K562 (cell line): Measurements from ENCODE around the gene COL6A6. TPM values are rescaled to one million over a fixed set of nuclear protein-coding genes. Genes with fewer than 3 reads are reported as not detected.

Experiments used
- ATAC-seq: fragments of 200-7000 bp; cut with Tn5 transposase; 3 replicates; pipeline ENCODE4 v1.9.1; 2020; ENCODE audit warnings: moderate library complexity
- BruUV-seq: library from RNA; stranded (reverse); fragments of 400-500 nt; replicated peaks from 2 replicates; lab custom pipeline; 2021; lab: Mats Ljungman, UMichigan
- CTCF ChIA-PET: fragments of 300-600 bp; formaldehyde crosslinking; extraction: SDS; loops from one replicate; lab custom pipeline; 2021; ENCODE audit warnings: low intra/inter-chr PET ratio; lab: Yijun Ruan, JAX
- POLR2A ChIA-PET: fragments of 300-600, 350-650 bp; sonication (Branson Sonifier 250); formaldehyde crosslinking; extraction: SDS; loops from one replicate; lab custom pipeline; 2021; ENCODE audit warnings: antibody characterized with exemption, inconsistent platforms; lab: Yijun Ruan, JAX
- DNase-seq, 4 experiments: peaks; one replicate each; pipeline versions ENCODE4 v3.0.0 to v3.0.0-alpha.2; 2011 to 2018; ENCODE audit warnings: low spot score in 3 of 4, mixed read lengths in 3 of 4; ENCODE audit errors: extremely low read depth in 1 of 4
- FAIRE-seq: peaks from 2 replicates; lab custom pipeline; 2011; peaks lifted over from hg19 to GRCh38; lab: Jason Lieb, UNC
- H2AFZ ChIP-seq: 2 replicates; pipeline ENCODE4 v1.6.0; 2011; ENCODE audit warnings: low read depth, low read length, control low read depth, inconsistent platforms
- H3K27ac ChIP-seq: fragments of 200-600 bp; 3 replicates; pipeline ENCODE4 v1.8.0; 2011; ENCODE audit warnings: low read depth, mild to moderate bottlenecking, control low read depth, inconsistent platforms, low read length, moderate library complexity, mixed read lengths; ENCODE audit errors: extremely low read depth
- H3K27me3 ChIP-seq, 2 experiments: fragments of 300-600 bp in 1 of 2; 2 replicates in 1 of 2; 3 replicates in 1 of 2; pipeline versions ENCODE4 v1.6.0 to v1.8.0; 2011; ENCODE audit warnings: inconsistent platforms in 2 of 2, low read length in 2 of 2, mild to moderate bottlenecking in 1 of 2, mixed read lengths in 1 of 2, moderate library complexity in 1 of 2; ENCODE audit not compliant: control insufficient read depth in 2 of 2, insufficient read depth in 2 of 2
- H3K36me3 ChIP-seq: fragments of 300-600 bp; 3 replicates; pipeline ENCODE4 v1.8.0; 2011; ENCODE audit warnings: mild to moderate bottlenecking, low read length, inconsistent platforms; ENCODE audit not compliant: control insufficient read depth, insufficient read depth
- H3K4me1 ChIP-seq, 2 experiments: fragments of 200-600 bp in 1 of 2; replicated peaks in 1 of 2; 2 replicates in 1 of 2; 3 replicates in 1 of 2; pipeline versions ENCODE4 v1.5.1 to v1.8.0; 2011; ENCODE audit warnings: inconsistent platforms in 2 of 2, low read length in 2 of 2, mild to moderate bottlenecking in 1 of 2, mixed read lengths in 1 of 2, moderate library complexity in 1 of 2; ENCODE audit not compliant: control insufficient read depth in 2 of 2, insufficient read depth in 2 of 2
- H3K4me2 ChIP-seq: 2 replicates; pipeline ENCODE4 v1.6.1; 2011; ENCODE audit warnings: low read length, control low read depth, inconsistent platforms, mixed read lengths; ENCODE audit not compliant: insufficient read depth
- H3K4me3 ChIP-seq: fragments of 200-600 bp; sonication (generic), shearing (Covaris generic); 2 replicates; pipeline ENCODE4 v1.5.1; 2016; ENCODE audit warnings: control low read depth, inconsistent platforms
- H3K79me2 ChIP-seq: fragments of 200-600 bp; 3 replicates; pipeline ENCODE4 v1.8.0; 2011; ENCODE audit warnings: low read length, inconsistent platforms; ENCODE audit not compliant: control insufficient read depth, insufficient read depth
- H3K9ac ChIP-seq, 2 experiments: 2 replicates each; pipeline versions ENCODE4 v1.6.0 to v1.6.1; 2011; ENCODE audit warnings: low read depth in 2 of 2, low read length in 2 of 2, control low read depth in 1 of 2, inconsistent platforms in 1 of 2, mild to moderate bottlenecking in 1 of 2, mixed read lengths in 1 of 2; ENCODE audit not compliant: insufficient read depth in 1 of 2
- H3K9me1 ChIP-seq: one replicate; pipeline ENCODE4 v1.6.0; 2011; ENCODE audit warnings: inconsistent platforms, mild to moderate bottlenecking, low read length, moderate library complexity; ENCODE audit not compliant: control insufficient read depth, insufficient read depth
- H3K9me3 ChIP-seq: replicated peaks from 2 replicates; pipeline ENCODE4 v1.5.1; 2011; ENCODE audit warnings: low read depth, low read length, inconsistent platforms; ENCODE audit not compliant: control insufficient read depth, insufficient read depth
- H4K20me1 ChIP-seq: replicated peaks from 2 replicates; pipeline ENCODE4 v1.6.1; 2011; ENCODE audit warnings: low read length, inconsistent platforms, mixed read lengths; ENCODE audit not compliant: control insufficient read depth, insufficient read depth
- CBFA2T2 ChIP-seq: fragments of 450-650 bp; conservative IDR thresholded peaks from 2 replicates; pipeline ENCODE4 v1.6.1; 2017; ENCODE audit warnings: mild to moderate bottlenecking
- CBFA2T3 ChIP-seq: fragments of 450-650 bp; IDR thresholded peaks from 2 replicates; pipeline ENCODE4 v1.6.1; 2017
- DMBX1 ChIP-seq: fragments of 250-450 bp; sonication (Bioruptor Pico); IDR thresholded peaks from 2 replicates; pipeline ENCODE4 v1.8.0; 2022; ENCODE audit warnings: inconsistent platforms, mild to moderate bottlenecking, moderate library complexity, borderline replicate concordance
- MXD1 ChIP-seq: fragments of 250-450 bp; sonication (Bioruptor Pico); IDR thresholded peaks from 2 replicates; pipeline ENCODE4 v1.8.0; 2021; ENCODE audit warnings: borderline replicate concordance, mild to moderate bottlenecking, moderate library complexity; ENCODE audit not compliant: poor library complexity, severe bottlenecking
- PCBP1 ChIP-seq: fragments of 200-400 bp; formaldehyde crosslinking; IDR thresholded peaks from 2 replicates; pipeline ENCODE4 v1.6.1; 2018; ENCODE audit warnings: mild to moderate bottlenecking, low read depth, low read length; ENCODE audit not compliant: poor library complexity, severe bottlenecking
- PRDM10 ChIP-seq: fragments of 450-650 bp; IDR thresholded peaks from 2 replicates; pipeline ENCODE4 v1.6.1; 2018; ENCODE audit not compliant: partially characterized antibody
- TAL1 ChIP-seq: fragments of 450-650 bp; IDR thresholded peaks from 2 replicates; pipeline ENCODE4 v1.6.1; 2016; ENCODE audit warnings: mild to moderate bottlenecking
- TCF3 ChIP-seq: sonication (generic); formaldehyde crosslinking; IDR thresholded peaks from 2 replicates; pipeline ENCODE4 v1.4.0; 2020; ENCODE audit warnings: mild to moderate bottlenecking, missing genetic modification reagents
- THRA ChIP-seq: fragments of 450-650 bp; IDR thresholded peaks from 2 replicates; pipeline ENCODE4 v1.6.1; 2017; ENCODE audit warnings: mild to moderate bottlenecking, moderate library complexity
- WGBS: fragments of 100-300 bp; shearing (Covaris generic); methylation state at CpG from one replicate; pipeline ENCODE4 v1.1.6; 2016; ENCODE audit warnings: low coverage, mixed read lengths; ENCODE audit not compliant: insufficient coverage; ENCODE audit errors: missing lambda C conversion rate; 5-methylcytosine and 5-hydroxymethylcytosine counted together
- in situ Hi-C: fragments of 300-500 bp; cut with MboI; formaldehyde crosslinking; loops from 4 replicates; pipeline ENCODE4 v1.15.0; 2018; ENCODE audit warnings: inconsistent platforms, mixed read lengths
- intact Hi-C: fragments of 100-400 bp; cut with micrococcal nuclease; formaldehyde crosslinking; loops from 2 replicates; pipeline ENCODE4 v1.14.2; 2022
- polyA plus RNA-seq, 8 experiments: library from polyadenylated mRNA; depleted of rRNA in 4 of 8; stranded (reverse) in 5 of 8; unstranded in 3 of 8; fragments of >200 nt; fragmentation: Nextera tagmentation in 2 of 8; fragmentation: Illumina TruSeq in 1 of 8; extraction: Ambion mirVana in 2 of 8; extraction: Trizol in 1 of 8; gene quantifications; 2 replicates each; pipeline versions ENCODE4 v1.2.1 to v1.2.3, GENCODE V29; 2011 to 2014; ENCODE audit warnings: inconsistent platforms in 1 of 8, missing spikeins in 1 of 8
- total RNA-seq, 7 experiments: library from RNA; depleted of rRNA in 6 of 7; stranded (reverse); fragments of >200 nt in 6 of 7; fragmentation: Illumina TruSeq in 2 of 7; extraction: Trizol in 2 of 7; gene quantifications; 2 replicates each; pipeline versions ENCODE4 v1.2.1 to v1.2.3, GENCODE V29; 2011 to 2021; ENCODE audit warnings: low replicate concordance in 1 of 7

COL6A6 gene
- total and polyA plus RNA-seq, 9 of the 15 experiments (the other 6 are each of a cell fraction or from before 2014, with no cell fraction given) = 0.03 to 0.04 (median 0.03) TPM; not detected in 4

GRCh38 chr3:130522399-130522798 is 5.4 kb downstream of the COL6A6 start:
- Histone ChIP-seq H3K27ac (no peak overlapping the region), H3K9me3 (no peaks in the 10 kb centered on the region), H3K79me2 (no peaks in the 10 kb centered on the region), H3K27me3 (peaks cover 0 to 4% of the 10 kb centered on the region in 2 experiments; a peak in 4 of 5 replicates), H3K4me2 (no peak overlapping the region), H2AFZ (no peak overlapping the region), H3K9ac (no peak overlapping the region), H3K9me1 (no peaks in the 10 kb centered on the region), H4K20me1 (no peaks in the 10 kb centered on the region), H3K4me1 (no peaks in the 10 kb centered on the region; a peak in 2 of 5 replicates), H3K4me3 (no peak overlapping the region), H3K36me3 (no peaks in the 10 kb centered on the region)
- TF ChIP-seq TAL1 (0 out of 2 replicates have a peak, but pooled peaks have one; percentile 7), PCBP1 (no peak), THRA (no peak), DMBX1 (CRISPR knock-in tag) (no peak), CBFA2T2 (0 out of 2 replicates have a peak, but pooled peaks have one; percentile 28), TCF3 (CRISPR knock-in tag) (peak; percentile 48), CBFA2T3 (peak; percentile 64), PRDM10 (peak; percentile 93), MXD1 (CRISPR knock-in tag) (no peak)
- intact Hi-C loops = no loop called here
- FAIRE-seq (no peak), ATAC-seq (no peak), DNase-seq (peak in 1 of 4 experiments; percentile 21)
- BruUV-seq = no TSS peak
- CTCF ChIA-PET = no interaction called here
- 13% methylated on average over 2 of the region's 2 CpGs for WGBS
- POLR2A ChIA-PET = no interaction called here
- in situ Hi-C loops = no loop called here
